AG04449 (cell line): ENCODE data around the gene CFAP46.
"Not testable (repeated sequence)": the region's sequence is repeated elsewhere in the genome, so short reads cannot be mapped to it uniquely, and the experiment has no call there.

ENCODE experiments used
- CTCF ChIA-PET: fragments of 350-600 bp; formaldehyde crosslinking; extraction: SDS; loops from one replicate; lab custom pipeline; 2021; ENCODE audit warnings: antibody characterized with exemption; lab: Yijun Ruan, JAX
- POLR2A ChIA-PET: fragments of 400-600, 350-600 bp; formaldehyde crosslinking; extraction: SDS; loops from one replicate; lab custom pipeline; 2020; ENCODE audit warnings: antibody characterized with exemption, inconsistent platforms; lab: Yijun Ruan, JAX
- DNase-seq: peaks from one replicate; pipeline ENCODE4 v3.0.0-alpha.2; 2010; ENCODE audit warnings: low read depth, low spot score
- H3K4me3 ChIP-seq: 2 replicates; pipeline ENCODE4 v1.5.1; 2011; ENCODE audit warnings: low read depth, mild to moderate bottlenecking, control low read depth, low read length
- TF ChIP-seq, protein P1 (sequence below): IDR thresholded peaks from one replicate; pipeline ENCODE4 v1.5.1; 2011; ENCODE audit warnings: mild to moderate bottlenecking, moderate library complexity, low read length, control low read depth, inconsistent platforms; ENCODE audit not compliant: insufficient read depth; ENCODE audit errors: missing control alignments

CFAP46 gene

DNA sequence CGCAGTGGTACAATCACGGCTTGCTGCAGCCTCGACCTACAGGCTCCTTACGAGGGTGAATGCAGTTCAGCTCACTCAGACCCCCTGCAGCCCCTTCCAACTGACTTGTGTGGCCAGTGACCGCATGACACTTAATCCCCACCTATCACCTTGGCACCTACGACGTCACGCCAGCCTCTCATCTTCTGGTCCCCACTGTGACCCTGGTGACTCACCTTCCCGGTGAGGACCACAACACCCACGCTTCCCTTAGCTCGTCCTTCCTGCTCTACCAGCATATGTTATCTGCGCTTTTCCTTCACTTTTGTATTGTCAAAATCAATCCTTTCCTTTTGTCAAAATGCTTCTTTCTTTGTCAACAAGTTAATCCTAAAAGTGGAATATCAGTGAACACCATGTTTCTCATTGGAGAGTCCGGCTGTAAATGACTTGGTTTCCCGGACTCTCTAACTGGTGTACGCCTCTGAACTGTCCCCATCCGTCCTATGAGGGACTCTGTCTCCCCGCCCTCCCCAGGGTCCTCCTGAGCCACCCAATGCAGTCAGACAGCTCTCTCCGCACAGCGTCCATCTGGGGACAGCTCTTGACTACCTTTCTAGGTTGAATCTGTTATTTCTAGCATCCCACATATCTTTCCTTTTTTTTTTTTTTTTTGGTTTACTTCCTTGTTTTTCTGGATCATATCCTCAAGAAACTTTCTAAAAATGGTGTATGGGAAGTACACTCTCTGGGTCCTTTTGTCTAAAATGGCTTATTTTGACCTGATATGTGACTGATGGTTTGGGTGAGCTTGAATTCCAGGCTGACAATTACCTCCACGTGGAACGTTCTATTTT, 37.3 kb downstream of the CFAP46 start:
- CTCF ChIA-PET = interaction anchor here (0.7 to 2.8 kb wide), 6 partner anchors 10 to 427 kb away, joined by 3 to 9 read pairs (median 5); no protein-coding TSS in a partner anchor

DNA sequence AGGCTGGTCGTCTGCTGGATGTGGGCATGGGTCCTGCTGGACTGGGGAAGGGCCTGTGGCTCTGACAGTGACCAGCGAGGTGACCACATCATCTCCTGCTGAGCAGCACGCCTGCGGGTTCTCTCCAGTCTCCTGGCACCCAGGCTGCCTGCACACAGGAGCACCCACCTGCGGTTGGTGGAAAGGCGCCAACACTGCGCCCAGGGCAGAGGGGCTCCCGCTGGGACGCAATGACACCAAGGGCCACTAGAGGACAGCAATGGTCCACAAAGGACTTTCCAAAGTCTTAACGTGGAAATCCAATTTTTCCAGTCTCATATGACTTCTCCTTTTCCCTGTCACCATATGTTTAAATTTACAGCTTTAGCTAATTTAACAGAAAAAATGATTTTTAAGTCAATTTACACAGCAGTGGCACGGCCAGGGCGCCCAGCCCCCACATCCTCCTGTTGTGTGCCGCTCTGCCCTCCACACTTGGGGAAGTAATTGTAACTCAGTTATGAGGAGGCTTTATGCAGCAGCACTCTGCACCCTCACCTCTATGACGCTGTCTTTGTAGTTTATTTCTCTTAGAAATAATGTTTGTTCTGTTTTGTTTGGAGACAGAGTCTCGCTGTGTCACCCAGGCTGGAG, 38.1 kb downstream of the CFAP46 start:
- CTCF ChIA-PET = interaction anchor here (0.7 to 2.8 kb wide), 8 partner anchors 9 to 428 kb away, joined by 3 to 9 read pairs (median 4); no protein-coding TSS in a partner anchor
- POLR2A ChIA-PET = no interaction called here
- TF ChIP-seq, protein P1, sequence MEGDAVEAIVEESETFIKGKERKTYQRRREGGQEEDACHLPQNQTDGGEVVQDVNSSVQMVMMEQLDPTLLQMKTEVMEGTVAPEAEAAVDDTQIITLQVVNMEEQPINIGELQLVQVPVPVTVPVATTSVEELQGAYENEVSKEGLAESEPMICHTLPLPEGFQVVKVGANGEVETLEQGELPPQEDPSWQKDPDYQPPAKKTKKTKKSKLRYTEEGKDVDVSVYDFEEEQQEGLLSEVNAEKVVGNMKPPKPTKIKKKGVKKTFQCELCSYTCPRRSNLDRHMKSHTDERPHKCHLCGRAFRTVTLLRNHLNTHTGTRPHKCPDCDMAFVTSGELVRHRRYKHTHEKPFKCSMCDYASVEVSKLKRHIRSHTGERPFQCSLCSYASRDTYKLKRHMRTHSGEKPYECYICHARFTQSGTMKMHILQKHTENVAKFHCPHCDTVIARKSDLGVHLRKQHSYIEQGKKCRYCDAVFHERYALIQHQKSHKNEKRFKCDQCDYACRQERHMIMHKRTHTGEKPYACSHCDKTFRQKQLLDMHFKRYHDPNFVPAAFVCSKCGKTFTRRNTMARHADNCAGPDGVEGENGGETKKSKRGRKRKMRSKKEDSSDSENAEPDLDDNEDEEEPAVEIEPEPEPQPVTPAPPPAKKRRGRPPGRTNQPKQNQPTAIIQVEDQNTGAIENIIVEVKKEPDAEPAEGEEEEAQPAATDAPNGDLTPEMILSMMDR = peak; percentile 77
- no peak for DNase-seq
- no peak overlapping the region for H3K4me3 ChIP-seq

More for the DNA sequence above, 37.3 kb downstream of the CFAP46 start:
- H3K4me3 ChIP-seq = no peak overlapping the region
- POLR2A ChIA-PET = no interaction called here
- DNase-seq = no peak
- TF ChIP-seq, protein P1 = no peak

DNA sequence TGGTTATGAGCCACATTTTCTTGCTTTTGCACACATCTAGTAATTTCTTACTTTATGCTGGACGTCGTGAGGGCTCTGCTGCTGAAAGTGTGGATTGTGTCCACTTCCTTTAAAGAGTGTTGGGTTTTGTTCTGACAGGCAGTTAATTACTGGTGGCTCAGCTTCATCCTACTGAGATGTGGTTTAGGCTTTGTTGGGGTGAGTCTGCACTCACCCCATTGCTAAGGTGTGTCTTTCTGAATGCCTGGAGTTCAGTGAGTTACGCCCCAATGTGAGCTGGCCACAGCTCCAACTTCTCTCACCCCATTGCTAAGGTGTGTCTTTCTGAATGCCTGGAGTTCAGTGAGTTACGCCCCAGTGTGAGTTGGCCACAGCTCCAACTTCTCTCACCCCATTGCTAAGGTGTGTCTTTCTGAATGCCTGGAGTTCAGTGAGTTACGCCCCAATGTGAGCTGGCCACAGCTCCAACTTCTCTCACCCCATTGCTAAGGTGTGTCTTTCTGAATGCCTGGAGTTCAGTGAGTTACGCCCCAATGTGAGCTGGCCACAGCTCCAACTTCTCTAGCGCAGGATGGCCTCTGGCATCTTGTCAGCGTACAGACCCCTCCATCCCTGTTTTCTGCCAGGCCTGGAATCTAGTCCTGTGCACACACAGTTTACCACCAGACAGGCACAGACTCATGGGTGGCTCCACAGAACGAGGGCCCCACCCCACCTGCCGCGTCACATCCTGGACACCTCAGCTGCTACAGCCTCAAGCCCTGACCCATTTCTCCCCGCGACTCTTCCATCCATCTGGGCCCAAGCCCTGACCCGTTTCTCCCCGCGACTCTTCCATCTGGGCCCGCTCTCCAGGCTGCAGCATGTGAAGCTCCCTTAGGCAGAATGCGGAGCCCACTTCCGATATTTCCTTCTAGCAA, 39.5 kb downstream of the CFAP46 start:
- POLR2A ChIA-PET, DNase-seq, H3K4me3 ChIP-seq: not testable (repeated sequence)
- CTCF ChIA-PET = interaction anchor here (1.2 to 2.8 kb wide), 8 partner anchors 9 to 429 kb away, joined by 3 to 9 read pairs (median 4); no protein-coding TSS in a partner anchor

DNA sequence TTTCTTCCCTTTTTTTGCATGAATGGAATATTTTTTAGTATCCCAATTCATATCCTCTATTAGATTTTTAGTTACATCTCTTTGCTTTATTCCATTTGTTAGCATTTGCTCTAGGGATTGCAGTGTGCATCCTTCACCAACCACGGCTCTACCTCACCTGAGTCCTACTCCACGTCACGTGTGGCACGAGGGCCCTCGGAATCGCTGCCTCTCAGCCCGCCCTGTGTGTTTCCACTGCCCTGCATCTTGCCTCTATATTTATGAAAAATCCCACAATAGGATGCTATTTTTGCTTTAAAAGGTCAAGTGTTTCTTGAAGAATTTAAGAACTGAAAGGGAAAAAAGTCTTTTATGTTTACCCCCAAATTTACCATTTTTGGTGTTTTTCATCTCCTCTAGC, 41.0 kb downstream of the CFAP46 start:
- POLR2A ChIA-PET = no interaction called here
- no peak for DNase-seq
- CTCF ChIA-PET = interaction anchor here (1.6 to 1.7 kb wide), 2 partner anchors 222 to 409 kb away, joined by 3 to 6 read pairs; no protein-coding TSS in a partner anchor
- H3K4me3 ChIP-seq = no peak overlapping the region
- TF ChIP-seq, protein P1 = no peak

DNA sequence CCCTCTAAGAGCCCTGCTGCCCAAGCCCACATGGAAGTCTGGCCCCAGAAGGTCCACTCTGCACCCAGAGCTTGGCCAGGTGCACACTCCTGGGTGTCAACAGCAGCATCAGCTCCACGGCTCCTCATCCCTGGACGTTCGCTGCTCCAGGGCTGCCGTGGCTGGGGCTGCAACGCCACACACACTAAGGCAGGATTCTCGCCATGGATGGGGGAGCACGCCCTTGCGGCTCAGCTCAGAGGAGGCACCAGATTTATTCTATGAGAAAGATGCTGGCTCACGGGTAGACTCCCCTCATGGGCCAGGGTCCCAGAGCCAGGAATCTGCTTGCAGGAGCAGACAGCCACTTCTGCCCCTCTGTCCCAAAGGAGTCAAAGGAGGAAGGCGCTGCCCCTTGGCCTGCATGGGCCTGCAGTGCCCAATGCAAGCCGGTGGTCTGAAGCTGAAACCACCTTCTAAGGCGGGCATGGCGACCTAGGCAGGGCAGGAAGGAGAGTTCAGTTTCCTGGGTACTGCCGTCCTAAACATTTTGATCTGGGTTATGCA, 42.1 kb downstream of the CFAP46 start:
- TF ChIP-seq, protein P1 = no peak
- ChIA-PET CTCF (no interaction called here), POLR2A (no interaction called here)
- H3K4me3 ChIP-seq = no peak overlapping the region
- no peak for DNase-seq

DNA sequence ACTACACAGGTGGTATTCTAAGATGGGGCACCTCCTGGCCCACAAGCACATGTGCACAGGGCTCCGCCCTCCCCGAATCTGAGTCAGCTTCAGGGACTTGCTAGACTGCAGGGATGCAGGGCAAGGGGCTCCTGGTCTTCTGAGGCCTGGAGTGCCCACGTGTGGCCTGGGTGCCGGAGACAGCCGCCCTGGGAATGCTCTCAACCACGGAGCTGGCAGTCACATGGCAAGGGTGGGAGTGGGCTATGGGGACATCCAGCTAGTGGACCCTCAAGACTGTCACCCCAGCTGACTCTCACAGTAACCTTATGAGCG, 42.7 kb downstream of the CFAP46 start:
- no peak for DNase-seq
- CTCF ChIA-PET = no interaction called here
- H3K4me3 ChIP-seq = no peak overlapping the region
- TF ChIP-seq, protein P1 = no peak
- POLR2A ChIA-PET = no interaction called here
